Stimulated activated CD8-positive, alpha-beta memory T cell treated with anti-CD3 and anti-CD28 coated beads, Interleukin-15, amount 100 ng/mL, for 4 hours (primary cell): ENCODE results near the gene C17orf100.
"Not testable (repeated sequence)": the region's sequence is repeated elsewhere in the genome, so short reads cannot be mapped to it uniquely, and the experiment has no call there.

Experiments
- DNase-seq, 2 donors: peaks; one replicate each; pipeline ENCODE4 v3.0.0-alpha.2; 2020; ENCODE audit warnings: low read depth in 2 of 2

The C17orf100 gene

DNA sequence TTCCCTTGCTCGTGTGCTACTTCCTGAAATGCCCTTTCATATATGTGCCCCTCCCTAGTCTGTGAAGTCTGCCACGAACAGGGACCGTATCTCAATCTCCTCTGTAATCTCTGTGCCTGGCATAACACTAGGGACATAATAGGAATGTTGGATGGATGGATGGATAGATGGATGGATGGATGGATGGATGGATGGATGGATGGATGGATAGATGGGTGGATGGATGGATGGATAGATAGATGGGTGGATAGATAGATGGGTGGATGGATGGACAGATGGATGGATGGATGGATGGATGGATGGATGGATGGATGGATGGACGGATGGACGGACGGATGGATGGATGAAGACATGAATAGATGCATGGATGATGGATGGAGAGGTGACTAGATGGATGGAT, 40.4 kb downstream of the C17orf100 start:
- DNase-seq = not testable (repeated sequence)

DNA sequence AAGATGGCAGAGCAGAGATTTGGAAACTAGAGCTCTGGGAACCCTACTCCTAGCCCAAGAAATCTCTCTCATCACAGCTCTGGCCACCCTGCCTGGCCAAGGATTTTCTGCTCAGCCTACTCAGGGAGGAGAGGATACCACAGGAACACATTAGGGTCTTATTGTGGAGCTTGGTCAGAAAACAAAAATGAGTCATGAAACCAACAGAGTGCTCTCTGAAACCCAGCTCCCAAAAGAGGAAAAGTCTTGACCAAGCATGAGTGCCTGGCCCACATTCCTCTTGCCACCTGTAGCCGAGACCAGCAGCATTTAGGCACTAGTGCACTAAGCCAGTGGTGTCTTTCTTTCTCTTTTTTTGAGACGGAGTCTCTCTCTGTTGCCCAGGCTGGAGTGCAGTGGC, 43.5 kb downstream of the C17orf100 start:
- DNase-seq = no peak

DNA sequence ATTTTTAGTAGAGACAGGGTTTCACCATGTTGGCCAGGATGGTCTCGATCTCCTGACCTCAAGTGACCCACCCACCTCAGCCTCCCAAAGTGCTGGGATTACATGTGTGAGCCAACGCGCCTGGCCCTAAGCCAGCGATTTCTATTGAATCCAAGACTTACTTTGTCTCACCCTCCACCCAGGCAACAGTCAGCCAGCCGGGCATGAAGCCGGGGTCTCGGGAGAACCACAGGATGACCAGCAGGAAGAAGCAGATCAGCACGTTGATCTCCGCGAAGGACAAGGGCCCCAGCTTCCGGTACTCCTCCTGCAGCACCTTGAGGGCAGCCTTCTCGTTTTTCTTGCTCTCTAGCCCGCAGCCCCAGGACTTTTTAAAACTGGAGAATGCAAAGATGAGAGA, 44.0 kb downstream of the C17orf100 start:
- DNase-seq = no peak

DNA sequence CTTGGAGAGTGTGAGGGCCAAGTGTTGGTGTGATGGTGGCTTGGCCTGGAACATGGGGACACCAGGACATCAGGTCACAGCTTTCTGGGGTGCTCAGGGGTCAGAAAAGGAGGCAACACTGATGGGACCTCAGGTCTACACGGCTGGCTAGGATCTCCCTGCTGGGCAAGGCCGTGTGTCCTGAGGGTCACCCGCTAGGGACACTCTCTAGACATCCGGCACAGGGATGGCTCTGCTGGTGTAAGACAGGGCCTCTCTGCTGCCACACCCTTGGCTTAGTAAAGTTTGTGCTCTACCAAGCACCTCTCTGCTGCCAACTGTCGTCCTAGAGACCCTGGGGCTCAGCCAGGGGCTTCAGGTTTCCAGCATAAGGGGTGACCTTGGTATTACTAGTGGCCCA, 45.3 kb downstream of the C17orf100 start:
- DNase-seq = no peak

DNA sequence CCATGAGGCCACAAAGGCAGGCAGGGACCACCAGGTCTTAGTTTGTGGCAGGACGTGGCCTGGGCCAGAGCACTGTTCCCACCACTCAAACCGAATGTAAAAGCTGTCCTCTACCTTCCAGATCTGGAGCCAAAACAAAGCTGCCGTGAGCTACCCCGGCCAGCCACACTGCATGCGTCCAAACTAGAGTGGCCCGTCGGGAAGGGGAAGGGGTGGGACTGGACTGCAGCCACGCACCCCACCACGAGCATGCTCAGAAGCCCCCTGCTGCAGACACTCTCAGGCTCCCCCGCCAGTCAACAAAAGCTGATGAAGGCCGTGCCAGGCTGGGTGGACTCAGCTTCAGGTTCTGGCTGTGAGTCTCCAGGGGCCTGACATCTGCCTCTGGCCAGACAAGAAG, 46.4 kb downstream of the C17orf100 start:
- no peak for DNase-seq

DNA sequence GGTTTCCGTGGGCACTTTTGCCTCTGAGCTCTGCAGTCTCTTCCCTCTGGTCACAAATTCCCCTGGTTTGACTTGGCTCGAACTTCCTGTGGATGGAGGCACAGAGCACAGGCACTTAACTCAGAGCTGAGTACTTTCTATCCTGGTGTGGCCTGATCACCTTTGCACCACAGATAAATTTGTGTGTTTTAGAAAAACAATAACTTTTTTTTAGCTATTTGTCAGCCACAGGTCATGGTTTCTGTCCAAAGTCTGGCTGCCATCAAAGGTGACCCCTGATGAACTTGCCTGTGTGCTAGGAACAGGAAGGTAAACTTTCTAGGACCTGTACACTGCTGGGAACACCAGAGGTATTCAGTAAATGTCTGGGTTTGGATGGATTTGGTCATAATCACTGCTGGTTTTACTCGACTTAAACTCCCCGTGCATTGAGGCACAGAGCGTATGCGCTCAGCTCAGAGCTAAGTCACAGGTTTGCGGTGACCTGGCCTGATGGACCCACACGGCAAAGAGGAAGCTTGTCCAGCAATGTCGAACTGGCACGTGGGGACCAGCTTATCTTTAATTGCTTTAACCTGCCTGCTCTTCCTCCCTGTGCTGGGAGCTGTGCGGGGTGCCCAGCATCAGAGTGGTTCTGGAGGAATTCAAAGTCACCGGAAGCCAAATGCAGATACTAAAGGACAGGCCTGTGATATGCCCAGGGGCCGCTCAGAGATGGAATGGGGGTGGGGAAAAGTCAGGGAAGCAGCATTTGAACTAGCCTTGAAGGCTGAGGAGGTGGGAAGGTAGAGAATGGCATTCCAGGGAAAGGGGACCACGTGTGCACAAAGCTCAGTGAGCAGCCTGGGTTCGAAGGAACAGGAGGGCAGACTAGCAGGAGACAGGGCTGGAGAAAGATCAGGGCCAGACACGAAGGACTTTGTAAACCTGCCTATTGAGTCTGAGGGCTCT, 48.7 kb downstream of the C17orf100 start:
- DNase-seq = no peak

DNA sequence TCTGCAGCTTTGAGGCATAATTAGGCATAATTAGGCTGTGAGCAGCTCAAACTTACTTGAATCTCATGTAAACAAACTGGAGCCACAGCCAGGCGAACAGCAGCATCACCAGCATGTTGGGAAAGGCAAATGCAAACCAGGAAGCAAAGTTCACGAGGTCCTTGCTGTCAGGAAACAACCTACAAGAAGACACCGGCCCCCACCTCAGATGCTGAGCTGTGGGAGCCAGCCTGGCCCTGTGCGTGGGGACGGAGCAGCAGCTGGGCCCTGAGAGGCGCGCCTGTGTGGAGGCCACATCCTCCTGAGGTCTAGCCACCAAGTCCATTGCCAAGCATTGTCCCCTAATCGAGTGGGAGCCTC, 49.4 kb downstream of the C17orf100 start:
- DNase-seq = no peak

DNA sequence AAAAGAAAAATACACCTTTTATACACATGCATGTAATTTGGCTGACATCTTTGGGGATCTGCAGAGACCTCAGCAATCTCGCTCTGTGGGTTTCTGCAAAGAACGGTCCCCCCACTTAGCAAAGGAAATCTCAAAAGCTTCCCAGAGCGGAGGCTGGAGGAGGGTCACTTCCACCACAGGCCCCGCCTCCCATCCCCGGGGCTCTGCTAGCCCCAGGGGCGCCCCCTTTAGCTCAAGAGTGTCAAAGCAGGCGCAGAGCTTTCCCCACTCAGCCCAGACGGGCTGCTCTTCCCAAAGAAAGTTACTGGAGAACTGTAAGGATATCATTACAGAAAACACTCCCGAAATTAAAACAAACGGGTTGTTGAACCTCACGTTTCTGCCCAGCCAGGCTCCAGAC, 50.2 kb downstream of the C17orf100 start:
- no peak for DNase-seq

DNA sequence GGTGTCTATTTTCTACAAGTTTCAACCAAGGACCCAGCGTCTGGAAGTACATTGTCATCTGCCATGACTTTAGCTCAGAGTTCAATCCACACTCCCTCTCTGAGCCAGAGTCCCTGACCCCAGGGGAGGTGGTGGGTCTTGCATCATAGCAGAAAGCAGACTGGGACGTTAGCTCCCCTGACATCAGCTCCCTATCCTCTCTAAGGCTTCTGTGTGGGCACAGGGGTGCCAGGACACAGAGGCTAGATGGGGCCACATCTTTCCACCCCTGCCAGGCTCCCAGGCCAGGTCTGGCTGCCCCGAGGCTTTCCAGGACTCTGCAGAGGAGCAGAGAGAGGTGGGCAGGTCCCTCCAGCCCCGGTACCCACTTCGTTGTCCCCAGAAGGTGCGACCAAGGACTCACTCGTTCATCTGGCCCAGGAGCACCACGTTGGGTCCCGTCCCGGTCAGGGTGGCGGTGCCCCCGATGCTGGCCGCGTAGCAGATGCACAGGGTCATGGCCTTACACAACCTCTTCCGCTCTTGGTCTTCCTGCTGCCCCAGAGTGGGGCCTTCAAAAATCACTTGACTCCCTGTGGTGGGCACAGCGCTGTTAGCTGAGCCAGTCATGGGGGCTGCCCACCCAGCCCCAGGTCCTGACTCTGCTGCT, 51.1 kb downstream of the C17orf100 start:
- DNase-seq = no peak
